ENCODE measurements around the gene COL6A2. TPM values are rescaled to one million over a fixed set of nuclear protein-coding genes. Genes with fewer than 3 reads are reported as not detected.

The COL6A2 gene
- total RNA-seq, 1 donor from 2014 or later, result 227 TPM

DNA sequence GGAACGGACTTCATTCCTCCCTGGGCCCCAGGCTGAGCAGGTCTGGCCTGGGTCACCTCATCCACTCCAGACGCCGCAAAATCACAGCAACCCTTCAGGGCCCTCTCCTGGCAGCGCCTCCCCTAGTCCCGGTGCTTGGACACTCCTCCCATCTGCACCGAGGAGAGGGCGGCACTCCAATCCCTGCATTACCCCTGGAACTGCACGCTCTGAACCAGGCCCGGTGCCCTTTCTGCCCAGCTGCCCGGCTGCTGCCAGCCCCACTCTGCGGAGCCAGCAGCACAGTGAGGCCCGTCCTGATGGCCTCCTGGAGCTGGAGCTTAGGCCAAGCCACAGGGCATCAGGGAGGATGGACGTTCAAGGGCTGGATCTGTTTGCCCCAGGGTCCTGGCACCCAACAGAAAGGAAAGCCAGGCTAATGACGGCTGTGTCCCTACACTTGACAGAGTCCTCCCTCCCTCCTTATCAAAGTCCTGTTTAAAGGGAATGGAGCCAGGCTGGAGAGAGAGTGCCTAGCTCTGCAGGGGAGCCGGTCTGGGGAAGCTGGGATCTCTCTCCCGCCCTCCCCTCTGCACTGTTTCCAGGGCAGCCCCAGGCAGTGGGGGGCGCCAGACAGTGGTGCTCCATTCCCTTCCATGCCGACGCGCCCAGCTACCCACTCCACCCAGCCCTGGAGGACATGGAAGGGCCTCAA, 12.7 kb downstream of the COL6A2 start:
- H3K4me1 ChIP-seq, result peaks cover 15% of the 10 kb centered on the region
- DNase-seq (peak; percentile 59), ATAC-seq (peak; percentile 86 to 89)
- H3K27ac ChIP-seq, result no peak overlapping the region
- intact Hi-C loops (cut with DNase I), result no loop called here
- H3K4me3 ChIP-seq, result no peak overlapping the region
- TF ChIP-seq, protein P1, sequence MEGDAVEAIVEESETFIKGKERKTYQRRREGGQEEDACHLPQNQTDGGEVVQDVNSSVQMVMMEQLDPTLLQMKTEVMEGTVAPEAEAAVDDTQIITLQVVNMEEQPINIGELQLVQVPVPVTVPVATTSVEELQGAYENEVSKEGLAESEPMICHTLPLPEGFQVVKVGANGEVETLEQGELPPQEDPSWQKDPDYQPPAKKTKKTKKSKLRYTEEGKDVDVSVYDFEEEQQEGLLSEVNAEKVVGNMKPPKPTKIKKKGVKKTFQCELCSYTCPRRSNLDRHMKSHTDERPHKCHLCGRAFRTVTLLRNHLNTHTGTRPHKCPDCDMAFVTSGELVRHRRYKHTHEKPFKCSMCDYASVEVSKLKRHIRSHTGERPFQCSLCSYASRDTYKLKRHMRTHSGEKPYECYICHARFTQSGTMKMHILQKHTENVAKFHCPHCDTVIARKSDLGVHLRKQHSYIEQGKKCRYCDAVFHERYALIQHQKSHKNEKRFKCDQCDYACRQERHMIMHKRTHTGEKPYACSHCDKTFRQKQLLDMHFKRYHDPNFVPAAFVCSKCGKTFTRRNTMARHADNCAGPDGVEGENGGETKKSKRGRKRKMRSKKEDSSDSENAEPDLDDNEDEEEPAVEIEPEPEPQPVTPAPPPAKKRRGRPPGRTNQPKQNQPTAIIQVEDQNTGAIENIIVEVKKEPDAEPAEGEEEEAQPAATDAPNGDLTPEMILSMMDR (IDR thresholded peaks at IDR 0.05), result no peak
- no peaks in the 10 kb centered on the region for H3K27me3 ChIP-seq (ENCODE audit: low read depth)
- H3K9me3 ChIP-seq, result peaks cover 12% of the 10 kb centered on the region
- H3K36me3 ChIP-seq, result peaks cover 34% of the 10 kb centered on the region

DNA sequence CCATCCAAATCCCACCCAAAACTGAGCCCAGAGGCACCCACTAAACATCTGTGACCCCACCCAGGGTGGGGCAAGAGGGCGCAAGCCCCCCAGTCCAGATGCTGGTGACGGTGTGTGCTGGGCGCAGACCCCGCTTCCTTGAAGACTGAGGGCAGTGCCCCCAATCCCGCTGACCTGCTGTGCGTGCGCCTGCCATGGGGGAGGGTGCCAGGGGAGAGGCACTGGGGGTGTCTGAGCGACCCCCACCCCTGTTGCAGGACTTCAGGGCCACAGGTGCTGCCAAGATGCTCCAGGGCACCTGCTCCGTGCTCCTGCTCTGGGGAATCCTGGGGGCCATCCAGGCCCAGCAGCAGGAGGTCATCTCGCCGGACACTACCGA, 13.3 kb downstream of the COL6A2 start:
- TF ChIP-seq, protein P1 (IDR thresholded peaks at IDR 0.05), result no peak
- Histone ChIP-seq H3K4me1 (peaks cover 15% of the 10 kb centered on the region), H3K9me3 (peaks cover 12% of the 10 kb centered on the region), H3K27ac (no peak overlapping the region), H3K4me3 (no peak overlapping the region), H3K27me3 (ENCODE audit: low read depth) (no peaks in the 10 kb centered on the region), H3K36me3 (peaks cover 39% of the 10 kb centered on the region)
- intact Hi-C loops (cut with DNase I), result no loop called here
- ATAC-seq (peak in 1 of 2 donors; percentile 6), DNase-seq (no peak)

DNA sequence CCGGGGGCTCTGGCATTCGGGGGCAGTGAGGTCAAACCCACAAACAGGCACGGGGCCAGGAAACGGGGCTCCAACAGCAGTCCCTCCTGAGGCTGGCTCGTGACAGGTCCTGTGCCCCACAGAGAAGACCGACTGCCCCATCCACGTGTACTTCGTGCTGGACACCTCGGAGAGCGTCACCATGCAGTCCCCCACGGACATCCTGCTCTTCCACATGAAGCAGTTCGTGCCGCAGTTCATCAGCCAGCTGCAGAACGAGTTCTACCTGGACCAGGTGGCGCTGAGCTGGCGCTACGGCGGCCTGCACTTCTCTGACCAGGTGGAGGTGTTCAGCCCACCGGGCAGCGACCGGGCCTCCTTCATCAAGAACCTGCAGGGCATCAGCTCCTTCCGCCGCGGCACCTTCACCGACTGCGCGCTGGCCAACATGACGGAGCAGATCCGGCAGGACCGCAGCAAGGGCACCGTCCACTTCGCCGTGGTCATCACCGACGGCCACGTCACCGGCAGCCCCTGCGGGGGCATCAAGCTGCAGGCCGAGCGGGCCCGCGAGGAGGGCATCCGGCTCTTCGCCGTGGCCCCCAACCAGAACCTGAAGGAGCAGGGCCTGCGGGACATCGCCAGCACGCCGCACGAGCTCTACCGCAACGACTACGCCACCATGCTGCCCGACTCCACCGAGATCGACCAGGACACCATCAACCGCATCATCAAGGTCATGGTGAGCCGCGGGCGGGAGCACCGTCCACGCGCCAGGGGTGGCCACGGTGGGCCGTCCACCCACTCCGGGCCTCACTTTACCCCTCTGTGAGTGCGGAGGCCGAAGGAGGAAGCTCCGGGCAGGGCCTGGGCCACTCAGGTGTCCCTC, 14.2 kb downstream of the COL6A2 start:
- peak; percentile 42 for DNase-seq
- TF ChIP-seq, protein P1 (IDR thresholded peaks at IDR 0.05), result no peak
- no peak overlapping the region for H3K27ac ChIP-seq

GRCh38 chr21:46112725-46113215, 14.9 kb downstream of the COL6A2 start:
- no peak for DNase-seq
- H3K27ac ChIP-seq, result no peak overlapping the region
- TF ChIP-seq, protein P1 (IDR thresholded peaks at IDR 0.05), result no peak
- no peak for ATAC-seq
- no peaks in the 10 kb centered on the region for H3K27me3 ChIP-seq (ENCODE audit: low read depth)
- peaks cover 15% of the 10 kb centered on the region for H3K4me1 ChIP-seq
- H3K4me3 ChIP-seq, result no peak overlapping the region
- intact Hi-C loops (cut with DNase I), result no loop called here
- peaks cover 10% of the 10 kb centered on the region for H3K9me3 ChIP-seq
- peaks cover 55% of the 10 kb centered on the region for H3K36me3 ChIP-seq

More for the DNA sequence above, 14.2 kb downstream of the COL6A2 start:
- Histone ChIP-seq H3K4me3 (no peak overlapping the region), H3K4me1 (peaks cover 15% of the 10 kb centered on the region), H3K36me3 (peaks cover 49% of the 10 kb centered on the region), H3K9me3 (peaks cover 12% of the 10 kb centered on the region), H3K27me3 (ENCODE audit: low read depth) (no peaks in the 10 kb centered on the region)
- no peak for ATAC-seq
- intact Hi-C loops (cut with DNase I), result no loop called here

DNA sequence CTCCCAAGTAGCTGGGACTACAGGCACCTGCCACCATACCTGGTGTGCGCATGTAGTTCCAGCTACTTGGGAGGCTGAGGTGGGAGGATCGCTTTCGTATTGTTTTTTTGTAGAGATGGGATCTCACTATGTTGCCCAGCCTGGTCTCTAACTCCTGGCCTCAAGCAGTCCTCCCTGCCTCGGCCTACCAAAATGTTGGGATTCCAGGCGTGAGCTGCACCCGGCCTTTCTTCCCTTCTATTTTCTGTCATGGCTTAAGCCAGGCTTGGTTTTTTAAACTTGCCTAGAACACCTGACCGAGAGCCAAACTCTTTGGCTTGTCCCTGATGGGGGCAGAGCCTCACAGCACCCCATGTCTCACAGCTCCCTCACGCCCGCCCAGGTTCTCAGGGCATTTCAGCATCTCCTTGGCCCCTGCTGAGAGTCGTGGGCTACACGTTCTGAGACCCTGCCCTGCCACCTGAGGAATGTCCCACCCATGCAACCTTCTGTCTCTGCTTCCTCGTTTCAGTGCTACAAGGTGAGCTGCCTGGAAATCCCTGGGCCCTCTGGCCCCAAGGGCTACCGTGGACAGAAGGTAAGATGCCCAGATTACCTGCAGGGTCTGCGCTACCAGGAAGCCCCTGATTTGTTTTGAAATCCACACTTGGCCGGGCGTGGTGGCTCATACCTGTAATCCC, 15.7 kb downstream of the COL6A2 start:
- Histone ChIP-seq H3K36me3 (peaks cover 64% of the 10 kb centered on the region), H3K4me1 (peaks cover 15% of the 10 kb centered on the region), H3K27ac (no peak overlapping the region), H3K27me3 (ENCODE audit: low read depth) (no peaks in the 10 kb centered on the region), H3K9me3 (peaks cover 5% of the 10 kb centered on the region), H3K4me3 (no peak overlapping the region)
- intact Hi-C loops (cut with DNase I), result no loop called here
- ATAC-seq (no peak), DNase-seq (no peak)
- TF ChIP-seq, protein P1 (IDR thresholded peaks at IDR 0.05), result no peak
